GM21390 (cell line): Measurements from ENCODE around the gene KITLG.
"Not testable (repeated sequence)": the region's sequence is repeated elsewhere in the genome, so short reads cannot be mapped to it uniquely, and the experiment has no call there.

Experiments
- ATAC-seq: cut with Tn5 transposase; IDR thresholded peaks from one replicate; pipeline ENCODE4 v1.9.1; 2021; ENCODE audit not compliant: unreplicated experiment

The KITLG gene

GRCh38 chr12:88496429-88496828 lies 83.8 kb downstream of the KITLG start:
- ATAC-seq: no peak

- no peak for ATAC-seq
These were observed 85.2 kb downstream of the KITLG start for GRCh38 chr12:88495031-88495430.

GRCh38 chr12:88494520-88494919 lies 85.8 kb downstream of the KITLG start:
- no peak for ATAC-seq

- no peak for ATAC-seq
These were observed 86.6 kb downstream of the KITLG start for GRCh38 chr12:88493636-88494035.

GRCh38 chr12:88490425-88490824 lies 89.8 kb downstream of the KITLG start:
- ATAC-seq: no peak

GRCh38 chr12:88472775-88473174 lies 107.5 kb downstream of the KITLG start:
- no peak for ATAC-seq

- no peak for ATAC-seq
These were observed 108.0 kb downstream of the KITLG start for GRCh38 chr12:88472248-88472647.

- no peak for ATAC-seq
These were observed 108.8 kb downstream of the KITLG start for GRCh38 chr12:88471331-88472045.

GRCh38 chr12:88469154-88469553 lies 111.1 kb downstream of the KITLG start:
- ATAC-seq: no peak

GRCh38 chr12:88468581-88468980 lies 111.7 kb downstream of the KITLG start:
- ATAC-seq: no peak

GRCh38 chr12:88466708-88467107 lies 113.6 kb downstream of the KITLG start:
- not testable (repeated sequence) for ATAC-seq

GRCh38 chr12:88458327-88458726 lies 121.9 kb downstream of the KITLG start:
- ATAC-seq: no peak

GRCh38 chr12:88453323-88453722 lies 126.9 kb downstream of the KITLG start:
- ATAC-seq: no peak

GRCh38 chr12:88451205-88451604 lies 129.1 kb downstream of the KITLG start:
- no peak for ATAC-seq

GRCh38 chr12:88450136-88450535 lies 130.1 kb downstream of the KITLG start:
- ATAC-seq: no peak

- ATAC-seq: no peak
These were observed 131.8 kb downstream of the KITLG start for GRCh38 chr12:88448337-88448915.

- ATAC-seq: no peak
These were observed 134.4 kb downstream of the KITLG start for GRCh38 chr12:88445705-88446394.

- ATAC-seq: no peak
These were observed 135.8 kb downstream of the KITLG start for GRCh38 chr12:88444481-88444880.
